PFSK-1 (cell line): ENCODE results near the gene ATP5PB.

Source experiments
- FOXP2 ChIP-seq: optimal IDR thresholded peaks from 2 replicates; pipeline ENCODE3; 2011; ENCODE audit warnings: borderline replicate concordance, control low read depth, inconsistent platforms; ENCODE audit not compliant: insufficient read depth; ENCODE audit errors: extremely low read length, extremely low read depth
- POLR2AphosphoS5 ChIP-seq: IDR thresholded peaks from 2 replicates; pipeline ENCODE4 v1.6.1; 2012; ENCODE audit warnings: low read depth, mild to moderate bottlenecking, control low read depth, low read length, moderate library complexity
- SIN3A ChIP-seq: IDR thresholded peaks from 2 replicates; pipeline ENCODE4 v1.6.1; 2012; ENCODE audit warnings: mild to moderate bottlenecking, low read length, moderate library complexity, borderline replicate concordance; ENCODE audit not compliant: insufficient read depth
- TAF1 ChIP-seq: IDR thresholded peaks from 2 replicates; pipeline ENCODE4 v1.6.1; 2012; ENCODE audit warnings: low read length, control low read depth, borderline replicate concordance; ENCODE audit not compliant: insufficient read depth
- TF ChIP-seq, protein P1 (sequence below), 2 experiments: IDR thresholded peaks; 2 replicates each; pipeline versions ENCODE4 v1.6.1 to v1.8.0; 2011 to 2012; ENCODE audit warnings: low read depth in 2 of 2, low read length in 2 of 2, control low read depth in 1 of 2, inconsistent platforms in 1 of 2, mild to moderate bottlenecking in 1 of 2, moderate library complexity in 1 of 2; ENCODE audit not compliant: insufficient read depth in 1 of 2

DNA sequence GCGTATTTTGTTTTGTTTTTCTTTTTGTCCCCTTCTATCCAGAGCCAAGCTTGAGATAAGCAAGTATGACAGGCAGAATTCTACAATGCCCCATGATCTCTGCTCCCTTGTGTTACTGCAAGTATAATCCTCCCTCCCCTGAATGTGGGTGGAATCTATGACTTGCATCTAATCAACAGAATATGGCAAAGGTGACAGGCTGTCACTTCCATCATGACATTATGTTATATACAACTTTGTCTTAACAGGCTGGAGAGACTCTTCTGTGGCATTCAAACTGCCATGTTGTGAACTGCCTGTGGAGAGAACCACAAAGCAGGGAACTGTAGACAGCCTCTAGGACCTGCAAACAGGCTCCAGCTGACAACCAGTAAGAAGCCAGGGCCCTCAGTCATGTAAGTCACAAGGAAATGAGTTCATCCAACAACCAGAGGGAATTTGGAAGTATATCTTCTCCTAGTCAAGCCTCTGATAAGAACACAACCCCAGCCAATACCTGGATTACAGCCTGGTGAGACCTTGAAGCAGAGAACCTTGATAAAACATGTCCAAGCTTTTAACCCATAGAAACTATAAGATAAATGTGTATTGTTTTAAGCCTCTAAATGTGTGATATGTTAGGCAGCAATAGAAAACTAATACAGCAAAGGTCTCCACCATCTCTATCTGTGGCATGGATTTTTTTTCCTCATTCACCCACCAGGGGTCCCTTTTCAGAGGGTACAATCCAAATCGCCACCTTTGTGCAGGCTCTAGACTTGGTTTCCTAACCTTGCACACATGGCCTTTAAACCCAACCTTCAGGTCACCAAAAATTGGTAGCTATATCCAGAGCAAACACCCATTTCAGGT, 18.8 kb downstream of the ATP5PB start:
- no peak for TF ChIP-seq POLR2AphosphoS5
- no peak for TF ChIP-seq TAF1
- TF ChIP-seq, protein P1, sequence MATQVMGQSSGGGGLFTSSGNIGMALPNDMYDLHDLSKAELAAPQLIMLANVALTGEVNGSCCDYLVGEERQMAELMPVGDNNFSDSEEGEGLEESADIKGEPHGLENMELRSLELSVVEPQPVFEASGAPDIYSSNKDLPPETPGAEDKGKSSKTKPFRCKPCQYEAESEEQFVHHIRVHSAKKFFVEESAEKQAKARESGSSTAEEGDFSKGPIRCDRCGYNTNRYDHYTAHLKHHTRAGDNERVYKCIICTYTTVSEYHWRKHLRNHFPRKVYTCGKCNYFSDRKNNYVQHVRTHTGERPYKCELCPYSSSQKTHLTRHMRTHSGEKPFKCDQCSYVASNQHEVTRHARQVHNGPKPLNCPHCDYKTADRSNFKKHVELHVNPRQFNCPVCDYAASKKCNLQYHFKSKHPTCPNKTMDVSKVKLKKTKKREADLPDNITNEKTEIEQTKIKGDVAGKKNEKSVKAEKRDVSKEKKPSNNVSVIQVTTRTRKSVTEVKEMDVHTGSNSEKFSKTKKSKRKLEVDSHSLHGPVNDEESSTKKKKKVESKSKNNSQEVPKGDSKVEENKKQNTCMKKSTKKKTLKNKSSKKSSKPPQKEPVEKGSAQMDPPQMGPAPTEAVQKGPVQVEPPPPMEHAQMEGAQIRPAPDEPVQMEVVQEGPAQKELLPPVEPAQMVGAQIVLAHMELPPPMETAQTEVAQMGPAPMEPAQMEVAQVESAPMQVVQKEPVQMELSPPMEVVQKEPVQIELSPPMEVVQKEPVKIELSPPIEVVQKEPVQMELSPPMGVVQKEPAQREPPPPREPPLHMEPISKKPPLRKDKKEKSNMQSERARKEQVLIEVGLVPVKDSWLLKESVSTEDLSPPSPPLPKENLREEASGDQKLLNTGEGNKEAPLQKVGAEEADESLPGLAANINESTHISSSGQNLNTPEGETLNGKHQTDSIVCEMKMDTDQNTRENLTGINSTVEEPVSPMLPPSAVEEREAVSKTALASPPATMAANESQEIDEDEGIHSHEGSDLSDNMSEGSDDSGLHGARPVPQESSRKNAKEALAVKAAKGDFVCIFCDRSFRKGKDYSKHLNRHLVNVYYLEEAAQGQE (IDR thresholded peaks at IDR 0.05; ENCODE audit: insufficient read depth in 1 of 2, low read depth in 2 of 2, low read length in 2 of 2), result no peak
- no peak for TF ChIP-seq FOXP2
- TF ChIP-seq SIN3A, result no peak
